ENCODE measurements around the gene DEFB124.

DNA sequence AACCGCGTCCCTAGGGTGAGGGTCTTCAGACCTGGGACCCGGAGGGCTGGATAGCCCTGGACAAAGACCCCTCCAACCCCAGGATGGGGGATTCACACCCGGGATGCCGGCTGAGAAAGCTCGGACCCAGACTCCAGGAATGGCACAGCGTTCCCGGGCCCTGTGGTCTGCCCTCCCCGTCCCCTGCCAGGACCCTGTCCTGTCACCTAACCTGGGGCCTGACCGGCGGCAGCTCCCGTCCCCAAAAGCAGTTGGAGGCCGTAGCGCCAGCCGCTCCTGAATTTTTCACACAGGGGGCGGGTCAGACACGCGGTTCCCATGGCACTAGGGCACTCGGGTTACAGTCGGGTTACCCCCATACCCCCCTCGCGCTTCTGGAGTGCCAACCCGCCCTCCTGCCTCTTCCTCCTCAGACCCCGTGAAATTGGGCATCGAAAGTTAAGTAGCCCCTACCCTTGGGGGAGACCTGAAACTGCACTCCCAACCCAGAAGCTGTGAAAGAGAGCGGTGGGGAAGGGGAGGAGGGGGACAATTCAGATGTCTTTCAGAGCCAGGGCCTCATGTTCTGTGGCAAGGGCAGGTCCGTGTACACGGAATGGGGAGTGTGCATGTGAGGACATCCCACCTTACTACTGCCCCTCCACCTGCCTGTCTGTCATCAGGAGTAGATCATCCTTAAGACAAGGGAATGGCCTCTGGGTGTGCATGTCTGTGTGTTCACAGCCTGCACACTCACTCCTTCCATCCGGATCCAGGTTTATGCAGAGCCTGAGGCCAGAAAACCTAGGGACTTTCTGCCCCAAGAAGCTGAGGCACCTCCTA is 756 bp upstream of the DEFB124 start:
- no peak for TF ChIP-seq CTCF (IDR thresholded peaks at IDR 0.05)
- no peak for TF ChIP-seq EP300 (IDR thresholded peaks at IDR 0.05)
- no peak for TF ChIP-seq POLR2A (IDR thresholded peaks at IDR 0.05)

All from gastroesophageal sphincter (tissue), 3 donors.